Renal cortex interstitium (tissue), 11 donors: ENCODE results near the gene LENEP. TPM values are rescaled to one million over a fixed set of nuclear protein-coding genes. Genes with fewer than 3 reads are reported as not detected.

ENCODE experiments used
- DNase-seq, 11 donors: peaks; one replicate each; pipeline ENCODE4 v3.0.0-alpha.2; 2013; ENCODE audit warnings: low read depth in 9 of 11, low spot score in 4 of 11; ENCODE audit errors: extremely low read depth in 1 of 11
- polyA plus RNA-seq, 3 donors: library from polyadenylated mRNA; unstranded; fragments of 120-200 nt; gene quantifications; one replicate each; pipeline ENCODE4 v1.2.1, GENCODE V29; 2013; ENCODE audit not compliant: insufficient read length in 3 of 3

LENEP gene
- polyA plus RNA-seq, 3 donors, result 0.42 to 1.6 (median 0.53) TPM

- DNase-seq, result no peak
Observed at GRCh38 chr1:155016231-155016831, 22.9 kb downstream of the LENEP start.

- peak in 6 of 11 donors; percentile 81 to 85 (median 83) for DNase-seq
Observed at GRCh38 chr1:155017041-155017945, 23.9 kb downstream of the LENEP start.

- DNase-seq, result no peak
Observed at GRCh38 chr1:155017946-155018316, 24.5 kb downstream of the LENEP start.

GRCh38 chr1:155018617-155019348, 25.4 kb downstream of the LENEP start:
- no peak for DNase-seq

- DNase-seq, result no peak
Observed at GRCh38 chr1:155019377-155020245, 26.2 kb downstream of the LENEP start.

- DNase-seq, result no peak
Observed at GRCh38 chr1:155022136-155022926, 28.9 kb downstream of the LENEP start.

- no peak for DNase-seq
Observed at GRCh38 chr1:155022927-155023236, 29.5 kb downstream of the LENEP start.

GRCh38 chr1:155023627-155024026, 30.2 kb downstream of the LENEP start:
- DNase-seq, result no peak

GRCh38 chr1:155024315-155024714, 30.9 kb downstream of the LENEP start:
- DNase-seq, result no peak

GRCh38 chr1:155026154-155026553, 32.8 kb downstream of the LENEP start:
- DNase-seq, result no peak

- no peak for DNase-seq
Observed at GRCh38 chr1:155026588-155026987, 33.2 kb downstream of the LENEP start.

- no peak for DNase-seq
Observed at GRCh38 chr1:155029513-155030242, 36.3 kb downstream of the LENEP start.

GRCh38 chr1:155030243-155030795, 36.9 kb downstream of the LENEP start:
- no peak for DNase-seq

GRCh38 chr1:155030899-155031298, 37.5 kb downstream of the LENEP start:
- no peak for DNase-seq

- no peak for DNase-seq
Observed at GRCh38 chr1:155032886-155033285, 39.5 kb downstream of the LENEP start.

GRCh38 chr1:155033524-155033923, 40.1 kb downstream of the LENEP start, which contains the start of the genes DCST1 and DCST2:
TSS of gene DCST1 (plus strand) at chr1:155033824. CDS start at chr1:155034037, 213 bp downstream.
TSS of gene DCST2 (minus strand) at chr1:155033781. CDS start at chr1:155033701, 80 bp downstream.
- no peak for DNase-seq
